ENCODE results near the gene SYTL1. TPM values are rescaled to one million over a fixed set of nuclear protein-coding genes. Genes with fewer than 3 reads are reported as not detected.

SYTL1 gene
- total RNA-seq, 1 experiment from 2014 or later: 75.9 TPM

- H3K79me2 ChIP-seq (ENCODE audit: insufficient read depth, low read length): no peaks in the 10 kb centered on the region
- TF ChIP-seq YY1 (IDR thresholded peaks at IDR 0.05; ENCODE audit: extremely low read depth, insufficient replicate concordance, low read depth, low read length) (no peak), CEBPB (IDR thresholded peaks at IDR 0.05; ENCODE audit: low read depth) (no peak), EZH2 (IDR thresholded peaks at IDR 0.05) (no peak), MAX (IDR thresholded peaks at IDR 0.05) (no peak), REST (IDR thresholded peaks at IDR 0.05; ENCODE audit: low read depth) (no peak), ZFX (IDR thresholded peaks at IDR 0.05) (no peak)
- ChIA-PET POLR2A (interaction anchor here (1.3 to 1.8 kb wide), 2 partner anchors 83 to 98 kb away, joined by 3 to 4 read pairs; partner anchors contain the start of gene CD164L2), RAD21 (ENCODE audit: low non-redundant PET in 1 of 2, low total read pairs in 2 of 2, uncharacterized antibody in 2 of 2, unreplicated experiment in 2 of 2) (interaction anchor here (1.2 to 1.6 kb wide), 2 partner anchors 69 to 88 kb away, joined by 4 read pairs; no protein-coding TSS in a partner anchor), CTCF (interaction anchor here (0.9 to 6.5 kb wide), 13 partner anchors 8 to 364 kb away, joined by 3 to 65 read pairs (median 7); no protein-coding TSS in a partner anchor)
- H3K36me3 ChIP-seq (ENCODE audit: control insufficient read depth in 1 of 2, insufficient read depth in 2 of 2, low read length in 2 of 2): no peaks in the 10 kb centered on the region
- no peaks in the 10 kb centered on the region for H3K9me3 ChIP-seq (ENCODE audit: control insufficient read depth in 1 of 2, insufficient read depth in 1 of 2, low read depth in 1 of 2, low read length in 2 of 2)
- H3K4me2 ChIP-seq (ENCODE audit: low read length): no peak overlapping the region
- H4K20me1 ChIP-seq (ENCODE audit: insufficient read depth): no peaks in the 10 kb centered on the region
- DNase-seq (ENCODE audit: low read depth, low spot score): no peak
- no peak overlapping the region for H3K27ac ChIP-seq (ENCODE audit: low read depth, low read length)
- H3K9ac ChIP-seq (ENCODE audit: low read length): no peak overlapping the region
- no peaks in the 10 kb centered on the region for H3K27me3 ChIP-seq (ENCODE audit: insufficient read depth, low read length)
- H3K9me2 ChIP-seq (ENCODE audit: insufficient read depth): no peaks in the 10 kb centered on the region
- intact Hi-C loops (cut with micrococcal nuclease): no loop called here
- no peak overlapping the region for H3K4me3 ChIP-seq (replicated peaks in 1 of 2; ENCODE audit: low read depth in 1 of 2, low read length in 2 of 2)
- no TSS peak for BruUV-seq (replicated peaks)
- peaks cover 0 to 7% of the 10 kb centered on the region in 2 experiments; a peak in 2 of 4 replicates for H3K4me1 ChIP-seq (ENCODE audit: control insufficient read depth in 1 of 2, insufficient read depth in 2 of 2, low read length in 2 of 2)
- no peak overlapping the region for H2AFZ ChIP-seq (ENCODE audit: low read depth, low read length, poor library complexity, severe bottlenecking)
- ATAC-seq: no peak
Observed at GRCh38 chr1:27299385-27300271, 42.2 kb upstream of the SYTL1 start.
